ENCODE results near the gene CEP295NL.
"Not testable (repeated sequence)": the region's sequence is repeated elsewhere in the genome, so short reads cannot be mapped to it uniquely, and the experiment has no call there.

CEP295NL gene

DNA sequence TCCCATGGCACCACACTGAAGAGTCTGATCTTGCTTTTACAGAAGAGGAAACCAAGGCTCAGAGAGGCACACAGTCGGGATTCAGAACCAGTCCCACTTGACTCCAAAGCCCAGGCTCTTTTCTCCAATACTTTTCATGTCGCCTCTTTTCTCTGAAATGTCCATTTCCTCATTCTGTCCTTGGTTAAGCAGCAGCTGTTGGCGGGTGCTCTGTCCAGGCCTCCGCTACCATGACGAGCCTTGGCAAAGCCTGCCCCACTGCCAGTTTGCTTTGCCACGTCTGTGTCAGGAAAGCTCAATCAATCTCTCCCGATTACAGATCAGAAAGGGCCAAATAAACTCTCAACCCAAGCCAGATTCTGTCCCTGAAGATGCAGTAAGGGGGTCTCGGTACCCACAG is 9.1 kb upstream of the CEP295NL start:
- H3K4me3 ChIP-seq (ENCODE audit: low read depth, low read length): no peak overlapping the region
- DNase-seq (ENCODE audit: low read depth): no peak
- no peak for TF ChIP-seq CTCF (IDR thresholded peaks at IDR 0.05; ENCODE audit: control insufficient read depth, extremely low read depth, insufficient read depth)

DNA sequence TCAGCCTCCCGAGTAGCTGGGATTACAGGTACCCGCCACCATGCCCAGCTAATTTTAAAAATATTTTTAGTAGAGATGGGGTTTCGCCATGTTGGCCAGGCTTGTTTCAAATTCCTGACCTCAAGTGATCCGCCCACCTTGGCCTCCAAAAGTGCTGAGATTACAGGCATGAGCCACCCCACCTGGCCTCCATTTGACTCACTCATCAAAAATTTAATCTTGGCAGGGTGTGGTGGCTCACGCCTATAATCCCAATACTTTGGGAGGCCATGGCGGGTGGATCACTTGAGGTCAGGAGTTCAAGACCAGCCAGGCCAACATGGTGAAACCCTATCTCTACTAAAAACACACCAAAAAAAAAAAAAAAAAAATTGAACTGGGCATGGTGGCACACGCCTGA is 8.5 kb upstream of the CEP295NL start:
- not testable (repeated sequence) for H3K4me3 ChIP-seq (ENCODE audit: low read depth, low read length); DNase-seq (ENCODE audit: low read depth)

DNA sequence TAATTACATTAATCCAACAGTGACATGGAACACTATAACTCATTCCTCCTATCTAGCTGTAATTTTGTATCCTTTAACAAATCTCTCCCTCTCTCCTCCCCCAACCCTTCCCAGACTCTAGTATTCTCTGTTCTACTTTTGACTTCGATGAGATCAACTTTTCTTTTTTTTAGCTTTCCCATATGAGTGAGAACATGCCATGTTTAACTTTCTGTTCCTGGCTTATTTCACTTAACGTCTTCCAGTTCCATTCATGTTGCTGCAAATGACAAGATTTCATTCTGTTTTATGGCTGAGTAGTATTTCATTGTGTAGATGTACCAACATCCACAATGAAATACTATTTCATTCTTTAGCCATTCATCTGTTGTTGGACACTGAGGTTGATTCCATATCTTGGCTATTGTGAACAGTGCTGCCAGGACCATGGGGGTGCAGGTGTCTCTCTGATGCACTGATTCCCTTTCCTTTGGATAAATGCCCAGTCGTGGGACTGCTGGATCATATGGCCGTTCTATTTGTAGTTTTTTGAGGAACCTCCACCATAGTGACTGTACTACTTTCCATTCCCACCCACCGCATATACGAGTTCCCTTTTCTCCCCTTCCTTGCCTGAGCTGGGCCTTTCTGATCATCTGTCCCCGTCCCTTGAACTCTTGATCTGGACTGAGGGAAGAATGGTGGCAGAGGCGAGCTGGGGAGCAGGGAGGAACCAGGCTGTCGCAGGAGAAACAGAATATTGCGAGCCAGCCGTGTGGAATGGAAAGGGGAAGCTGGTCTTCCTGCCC is 7.7 kb upstream of the CEP295NL start:
- DNase-seq (ENCODE audit: low read depth): no peak
- no peak overlapping the region for H3K4me3 ChIP-seq (ENCODE audit: low read depth, low read length)
- TF ChIP-seq CTCF (IDR thresholded peaks at IDR 0.05; ENCODE audit: control insufficient read depth, extremely low read depth, insufficient read depth): no peak

GRCh38 chr17:78908426-78908825 is 5.4 kb upstream of the CEP295NL start:
- no peak for DNase-seq (ENCODE audit: low read depth)
- no peak overlapping the region for H3K4me3 ChIP-seq (ENCODE audit: low read depth, low read length)
- TF ChIP-seq CTCF (IDR thresholded peaks at IDR 0.05; ENCODE audit: control insufficient read depth, extremely low read depth, insufficient read depth): no peak

DNA sequence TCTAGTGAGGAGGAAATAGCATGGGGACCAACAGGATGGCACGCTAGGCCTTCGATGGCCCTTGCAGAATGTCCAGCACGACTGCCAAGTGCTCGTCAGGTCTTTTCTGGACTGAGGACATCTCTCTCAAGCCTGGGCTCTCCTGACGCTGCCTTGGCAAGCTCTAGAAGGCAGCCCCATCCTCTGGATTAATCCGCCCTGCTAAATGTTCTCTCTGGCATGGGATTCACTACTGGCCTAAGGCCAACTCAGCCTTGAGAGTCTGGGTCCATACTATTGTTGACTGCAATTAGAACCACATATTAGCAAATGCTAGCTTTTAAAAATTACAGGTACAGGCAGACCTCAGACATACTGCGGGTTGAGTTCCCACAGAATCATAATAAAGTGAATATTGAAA is 2.5 kb upstream of the CEP295NL start:
- DNase-seq (ENCODE audit: low read depth): no peak
- no peak for TF ChIP-seq CTCF (IDR thresholded peaks at IDR 0.05; ENCODE audit: control insufficient read depth, extremely low read depth, insufficient read depth)
- no peak overlapping the region for H3K4me3 ChIP-seq (ENCODE audit: low read depth, low read length)

DNA sequence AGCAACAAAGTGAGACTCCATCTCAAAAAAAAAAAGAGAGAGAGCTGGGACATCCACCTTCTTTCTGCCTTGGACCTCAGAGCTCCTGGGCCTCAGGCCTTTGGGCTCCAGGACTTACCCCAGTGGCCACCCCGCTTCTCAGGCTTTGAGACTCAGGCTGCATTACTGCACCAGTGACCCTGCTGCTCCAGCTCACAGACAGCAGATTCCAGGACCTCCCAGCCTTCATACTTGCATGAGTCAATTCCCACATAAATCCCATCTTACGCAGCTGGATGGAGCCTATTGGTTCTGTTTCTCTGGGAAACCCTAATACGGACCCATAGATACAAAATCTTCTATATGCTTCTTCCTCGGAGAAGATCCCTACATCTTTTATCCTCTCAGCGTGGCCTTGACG is 2.1 kb upstream of the CEP295NL start:
- TF ChIP-seq CTCF (IDR thresholded peaks at IDR 0.05; ENCODE audit: control insufficient read depth, extremely low read depth, insufficient read depth): no peak
- DNase-seq (ENCODE audit: low read depth): no peak
- H3K4me3 ChIP-seq (ENCODE audit: low read depth, low read length): no peak overlapping the region

DNA sequence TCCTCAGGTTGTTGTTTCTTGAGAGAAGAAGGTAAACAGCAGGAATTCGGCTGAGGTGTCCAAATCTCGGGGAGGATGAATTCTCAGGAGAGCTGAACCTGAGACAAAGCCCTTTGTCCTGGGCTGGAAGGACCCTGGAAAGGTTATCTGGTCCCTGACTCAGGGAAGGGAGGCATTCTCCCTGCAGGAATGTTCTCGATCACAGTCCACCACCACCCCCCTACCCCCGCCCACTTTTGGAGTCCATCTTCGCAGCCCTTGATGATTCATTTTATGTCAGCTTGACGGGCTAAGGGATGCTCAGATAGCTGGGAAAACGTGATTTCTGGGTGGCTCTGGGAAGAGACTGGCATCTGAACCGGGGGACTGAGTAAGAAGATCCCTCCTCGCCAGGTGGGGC is 1.4 kb upstream of the CEP295NL start:
- no peak overlapping the region for H3K4me3 ChIP-seq (ENCODE audit: low read depth, low read length)
- TF ChIP-seq CTCF (IDR thresholded peaks at IDR 0.05; ENCODE audit: control insufficient read depth, extremely low read depth, insufficient read depth): no peak
- no peak for DNase-seq (ENCODE audit: low read depth)

- DNase-seq (ENCODE audit: low read depth); H3K4me3 ChIP-seq (ENCODE audit: low read depth, low read length): not testable (repeated sequence)
Measured at GRCh38 chr17:78902231-78902630, 770 bp downstream of the CEP295NL start.
